Ascending aorta (tissue), 2 donors: ENCODE data around the gene NKX2-4. TPM values are rescaled to one million over a fixed set of nuclear protein-coding genes. Genes with fewer than 3 reads are reported as not detected.

ENCODE experiments used
- DNase-seq, 2 donors: peaks; one replicate each; pipeline ENCODE4 v3.0.0-alpha.2; 2019; ENCODE audit warnings: low spot score in 2 of 2
- H3K27ac ChIP-seq, 2 donors: fragments of 200-600 bp; sonication (generic); one replicate each; pipeline ENCODE4 v1.5.1; 2016 to 2017; ENCODE audit warnings: mild to moderate bottlenecking in 1 of 2
- H3K27me3 ChIP-seq: fragments of 200-600 bp; sonication (generic); one replicate; pipeline ENCODE4 v1.5.1; 2017
- H3K36me3 ChIP-seq, 2 donors: fragments of 200-600 bp; sonication (generic); one replicate each; pipeline ENCODE4 v1.5.1; 2016
- H3K4me1 ChIP-seq, 2 donors: fragments of 200-600 bp; sonication (generic); one replicate each; pipeline ENCODE4 v1.5.1; 2016 to 2017; ENCODE audit warnings: mild to moderate bottlenecking in 1 of 2
- H3K4me3 ChIP-seq, 2 donors: fragments of 200-600 bp; sonication (generic); one replicate each; pipeline ENCODE4 v1.5.1; 2016 to 2017; ENCODE audit warnings: mild to moderate bottlenecking in 1 of 2
- H3K9me3 ChIP-seq, 2 donors: fragments of 200-600 bp; sonication (generic); one replicate each; pipeline ENCODE4 v1.5.1; 2016
- intact Hi-C: fragments of 100-400 bp; cut with DNase I; formaldehyde crosslinking; loops from one replicate; pipeline ENCODE4 v1.15.1; 2023
- total RNA-seq: library from RNA; depleted of rRNA; stranded (reverse); fragments of >200 nt; gene quantifications from one replicate; pipeline ENCODE4 v1.1.0, GENCODE V29; 2016
- TF ChIP-seq, protein P1 (sequence below), 3 experiments: fragments of 200-600 bp in 2 of 3; fragments of 450-650 bp in 1 of 3; sonication (generic) in 2 of 3; IDR thresholded peaks; one replicate each; pipeline ENCODE4 v1.5.1; 2016 to 2019; ENCODE audit warnings: antibody characterized with exemption in 3 of 3, mild to moderate bottlenecking in 1 of 3, moderate library complexity in 1 of 3

Gene NKX2-4
- total RNA-seq, 1 donor from 2014 or later, result not detected

DNA sequence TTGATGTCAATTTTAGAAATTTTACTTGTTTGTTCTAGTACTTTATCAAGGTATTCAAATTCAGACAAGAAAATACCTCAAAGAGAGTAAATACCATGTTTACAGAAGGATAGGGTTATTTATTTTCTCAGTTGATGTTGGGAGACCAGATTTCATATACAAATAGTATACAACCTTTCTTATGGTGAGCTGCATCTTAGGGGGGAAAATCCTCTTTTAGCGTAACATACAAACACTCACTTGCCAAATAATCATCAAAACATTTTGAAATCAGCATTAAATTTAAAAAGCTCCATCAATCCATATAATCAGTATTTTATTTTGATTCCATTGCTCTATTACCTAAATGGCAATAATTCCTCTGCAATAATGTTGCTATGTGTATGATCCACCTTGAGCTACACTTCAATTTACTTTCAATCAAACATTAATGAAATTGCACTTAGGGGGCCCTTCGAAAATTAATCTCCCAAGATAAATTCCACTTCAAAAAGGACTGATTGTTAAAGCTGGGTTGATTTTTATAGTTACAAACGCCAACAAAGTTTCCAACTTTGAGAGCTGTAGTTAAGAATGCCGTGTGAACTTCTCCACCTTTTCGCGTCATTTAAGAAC lies 2.2 kb downstream of the NKX2-4 start:
- intact Hi-C loops, result no loop called here
- TF ChIP-seq, protein P1, sequence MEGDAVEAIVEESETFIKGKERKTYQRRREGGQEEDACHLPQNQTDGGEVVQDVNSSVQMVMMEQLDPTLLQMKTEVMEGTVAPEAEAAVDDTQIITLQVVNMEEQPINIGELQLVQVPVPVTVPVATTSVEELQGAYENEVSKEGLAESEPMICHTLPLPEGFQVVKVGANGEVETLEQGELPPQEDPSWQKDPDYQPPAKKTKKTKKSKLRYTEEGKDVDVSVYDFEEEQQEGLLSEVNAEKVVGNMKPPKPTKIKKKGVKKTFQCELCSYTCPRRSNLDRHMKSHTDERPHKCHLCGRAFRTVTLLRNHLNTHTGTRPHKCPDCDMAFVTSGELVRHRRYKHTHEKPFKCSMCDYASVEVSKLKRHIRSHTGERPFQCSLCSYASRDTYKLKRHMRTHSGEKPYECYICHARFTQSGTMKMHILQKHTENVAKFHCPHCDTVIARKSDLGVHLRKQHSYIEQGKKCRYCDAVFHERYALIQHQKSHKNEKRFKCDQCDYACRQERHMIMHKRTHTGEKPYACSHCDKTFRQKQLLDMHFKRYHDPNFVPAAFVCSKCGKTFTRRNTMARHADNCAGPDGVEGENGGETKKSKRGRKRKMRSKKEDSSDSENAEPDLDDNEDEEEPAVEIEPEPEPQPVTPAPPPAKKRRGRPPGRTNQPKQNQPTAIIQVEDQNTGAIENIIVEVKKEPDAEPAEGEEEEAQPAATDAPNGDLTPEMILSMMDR (IDR thresholded peaks at IDR 0.05), result no peak
- Histone ChIP-seq H3K4me1 (peaks cover 0 to 2% of the 10 kb centered on the region in 2 donors), H3K4me3 (no peak overlapping the region), H3K36me3 (peaks cover 0 to 4% of the 10 kb centered on the region in 2 donors), H3K27me3 (peaks cover 28% of the 10 kb centered on the region), H3K9me3 (no peaks in the 10 kb centered on the region), H3K27ac (no peak overlapping the region)
- no peak for DNase-seq

DNA sequence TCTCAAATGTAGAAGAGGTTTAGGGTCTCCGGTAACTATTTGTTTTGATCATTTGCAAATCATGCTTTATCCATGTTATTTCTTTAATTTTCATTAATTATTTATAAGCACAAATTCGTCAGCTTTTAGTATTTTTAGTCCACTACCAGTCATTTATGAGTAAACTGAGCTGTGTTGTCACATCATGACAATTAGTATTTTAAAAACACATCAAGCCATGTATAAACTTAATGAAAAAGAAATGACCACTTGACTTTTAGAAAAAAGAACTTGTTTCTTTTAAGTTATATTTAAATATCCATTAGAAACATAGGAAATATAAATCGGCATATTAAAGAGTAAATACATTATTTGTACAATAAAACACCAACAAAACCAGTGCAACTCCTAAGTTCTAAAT lies 2.8 kb downstream of the NKX2-4 start:
- Histone ChIP-seq H3K27ac (no peak overlapping the region), H3K4me1 (peaks cover 0 to 2% of the 10 kb centered on the region in 2 donors), H3K9me3 (no peaks in the 10 kb centered on the region), H3K4me3 (no peak overlapping the region), H3K36me3 (peaks cover 0 to 4% of the 10 kb centered on the region in 2 donors), H3K27me3 (peaks cover 28% of the 10 kb centered on the region)
- TF ChIP-seq, protein P1 (IDR thresholded peaks at IDR 0.05), result no peak
- intact Hi-C loops, result no loop called here
- DNase-seq, result no peak

DNA sequence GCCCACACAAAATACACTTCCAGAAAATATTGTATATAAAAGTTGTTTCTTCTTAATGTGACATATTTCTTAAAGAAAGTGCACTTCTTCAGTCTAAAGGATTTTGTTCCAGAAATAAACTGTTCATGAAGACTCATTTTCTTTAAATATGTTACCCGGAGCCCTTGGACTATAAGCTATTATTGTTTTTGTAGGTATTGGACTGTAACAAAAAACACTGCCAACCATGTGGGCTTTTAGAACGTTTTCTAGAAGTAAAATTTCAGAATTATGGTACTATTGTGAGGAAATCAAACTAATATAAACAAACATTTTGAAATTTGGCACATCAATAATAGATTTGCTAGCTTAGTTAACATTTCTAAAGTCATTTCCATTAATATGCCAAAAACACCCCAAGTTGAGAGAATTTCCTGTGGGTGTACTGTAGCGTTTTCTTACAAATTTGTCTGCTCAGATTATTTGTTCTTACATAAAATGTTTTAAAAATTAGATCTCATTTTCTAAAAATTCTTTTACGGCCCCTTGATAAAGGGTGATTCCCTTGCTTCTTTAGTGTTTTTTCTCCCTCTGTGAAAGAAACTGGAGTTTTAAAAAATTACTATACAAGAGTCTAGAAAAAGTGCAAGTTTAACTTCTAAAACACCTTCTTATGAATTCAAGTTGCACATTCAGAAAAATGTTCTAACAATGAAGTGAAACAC lies 3.4 kb downstream of the NKX2-4 start:
- H3K27me3 ChIP-seq, result peaks cover 28% of the 10 kb centered on the region
- H3K4me1 ChIP-seq, result peaks cover 0 to 2% of the 10 kb centered on the region in 2 donors
- no peak for DNase-seq
- TF ChIP-seq, protein P1 (IDR thresholded peaks at IDR 0.05), result no peak
- H3K4me3 ChIP-seq, result no peak overlapping the region
- no peak overlapping the region for H3K27ac ChIP-seq
- no peaks in the 10 kb centered on the region for H3K9me3 ChIP-seq
- peaks cover 0 to 7% of the 10 kb centered on the region in 2 donors for H3K36me3 ChIP-seq
- intact Hi-C loops, result no loop called here

DNA sequence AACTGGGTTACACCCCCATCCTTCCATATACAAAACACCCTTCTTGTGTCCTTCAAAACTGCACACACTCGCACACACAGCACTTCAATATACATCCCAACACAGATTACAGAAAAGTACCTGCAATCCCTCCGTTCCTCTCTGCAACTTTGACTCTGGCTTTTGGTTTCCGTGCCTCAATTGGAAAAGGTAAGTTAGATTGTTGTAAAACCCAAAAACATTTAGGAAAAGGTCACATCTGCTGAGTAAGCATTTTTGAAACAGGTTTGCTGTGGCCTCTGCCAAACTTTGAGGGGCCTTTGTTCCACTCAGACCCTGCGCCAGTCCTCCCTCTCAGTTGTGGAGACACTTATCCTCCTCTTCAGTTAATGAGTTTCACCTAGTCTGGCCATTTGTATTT lies 4.2 kb downstream of the NKX2-4 start:
- H3K36me3 ChIP-seq, result peaks cover 0 to 15% of the 10 kb centered on the region in 2 donors
- peaks cover 28% of the 10 kb centered on the region for H3K27me3 ChIP-seq
- H3K4me3 ChIP-seq, result no peak overlapping the region
- TF ChIP-seq, protein P1 (IDR thresholded peaks at IDR 0.05), result no peak
- intact Hi-C loops, result no loop called here
- no peak overlapping the region for H3K27ac ChIP-seq
- H3K4me1 ChIP-seq, result peaks cover 0 to 2% of the 10 kb centered on the region in 2 donors
- no peaks in the 10 kb centered on the region for H3K9me3 ChIP-seq
- no peak for DNase-seq

DNA sequence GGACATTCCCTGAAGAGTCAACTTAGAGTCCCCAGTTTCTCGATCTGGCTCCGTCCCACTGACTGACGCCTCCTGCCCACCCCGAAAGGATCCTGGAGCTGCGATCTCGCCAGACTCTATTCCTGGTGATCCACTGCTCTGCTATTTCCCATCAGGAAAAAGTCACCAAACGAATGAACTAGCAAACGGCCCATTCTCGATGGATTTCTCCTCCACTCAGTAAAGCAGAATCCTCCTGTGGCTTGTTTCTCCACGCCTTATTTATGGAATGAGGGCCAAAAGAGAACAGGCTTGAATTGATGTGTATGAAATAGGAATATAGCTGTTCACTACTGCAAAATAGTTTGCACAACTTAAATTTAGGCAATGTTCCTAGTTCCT lies 5.4 kb downstream of the NKX2-4 start:
- TF ChIP-seq, protein P1 (IDR thresholded peaks at IDR 0.05), result no peak
- Histone ChIP-seq H3K36me3 (peaks cover 6 to 27% of the 10 kb centered on the region in 2 donors), H3K27ac (no peak overlapping the region), H3K27me3 (peaks cover 18% of the 10 kb centered on the region), H3K4me1 (peaks cover 0 to 2% of the 10 kb centered on the region in 2 donors), H3K4me3 (no peak overlapping the region), H3K9me3 (no peaks in the 10 kb centered on the region)
- DNase-seq, result no peak
- intact Hi-C loops, result no loop called here
